Daoy (cell line): ENCODE results near the gene UBE2D1. TPM values are rescaled to one million over a fixed set of nuclear protein-coding genes. Genes with fewer than 3 reads are reported as not detected.
"Not testable (repeated sequence)": the region's sequence is repeated elsewhere in the genome, so short reads cannot be mapped to it uniquely, and the experiment has no call there.

Experiments used
- DNase-seq: peaks from one replicate; pipeline ENCODE4 v3.0.0-alpha.2; 2015; ENCODE audit warnings: low read depth
- total RNA-seq: library from RNA; depleted of rRNA; stranded (reverse); fragments of >200 nt; shearing (Covaris generic); gene quantifications from 2 replicates; pipeline ENCODE4 v1.2.3, GENCODE V29; 2014; rRNA removed

The UBE2D1 gene
- total RNA-seq, 1 experiment from 2014 or later: 15.5 TPM

GRCh38 chr10:58384095-58384494 is 49.3 kb downstream of the UBE2D1 start:
- DNase-seq: no peak

- no peak for DNase-seq
Observed at GRCh38 chr10:58384544-58384998, 49.8 kb downstream of the UBE2D1 start.

GRCh38 chr10:58384999-58385783 is 50.4 kb downstream of the UBE2D1 start, which contains the start of gene TFAM:
Gene TFAM, plus strand, starts transcription at chr10:58385410. Its CDS starts 138 bp downstream, at chr10:58385548.
- DNase-seq: peak; percentile 93

GRCh38 chr10:58385784-58386112 is 50.9 kb downstream of the UBE2D1 start:
- DNase-seq: peak; percentile 26

- no peak for DNase-seq
Observed at GRCh38 chr10:58389024-58389423, 54.2 kb downstream of the UBE2D1 start.

GRCh38 chr10:58393317-58393716 is 58.5 kb downstream of the UBE2D1 start:
- DNase-seq: no peak

GRCh38 chr10:58394471-58394870 is 59.7 kb downstream of the UBE2D1 start:
- no peak for DNase-seq

- DNase-seq: no peak
Observed at GRCh38 chr10:58396057-58396456, 61.3 kb downstream of the UBE2D1 start.

GRCh38 chr10:58397830-58398229 is 63.0 kb downstream of the UBE2D1 start:
- no peak for DNase-seq

GRCh38 chr10:58399410-58399809 is 64.6 kb downstream of the UBE2D1 start:
- DNase-seq: no peak

- DNase-seq: peak; percentile 11
Observed at GRCh38 chr10:58400609-58401008, 65.8 kb downstream of the UBE2D1 start.

GRCh38 chr10:58404001-58404400 is 69.2 kb downstream of the UBE2D1 start:
- no peak for DNase-seq

GRCh38 chr10:58409956-58410610 is 75.3 kb downstream of the UBE2D1 start:
- no peak for DNase-seq

GRCh38 chr10:58412502-58412961 is 77.7 kb downstream of the UBE2D1 start:
- DNase-seq: peak; percentile 75

GRCh38 chr10:58414270-58415041 is 79.7 kb downstream of the UBE2D1 start:
- DNase-seq: peak; percentile 57

GRCh38 chr10:58415757-58416156 is 81.0 kb downstream of the UBE2D1 start:
- DNase-seq: no peak

GRCh38 chr10:58417902-58418301 is 83.1 kb downstream of the UBE2D1 start:
- not testable (repeated sequence) for DNase-seq

Other genes starting within 250 kb of the UBE2D1 start
- 3.0 and 3.9 TPM in 2 replicates for gene IPMK, start 67.1 kb upstream of the UBE2D1 start, total RNA-seq
- gene CISD1, start 65.8 kb upstream of the UBE2D1 start, total RNA-seq: 32.7 and 42.6 TPM in 2 replicates
- gene TFAM, start 50.4 kb downstream of the UBE2D1 start, total RNA-seq: 53.5 and 84.8 TPM in 2 replicates
- 9.1 and 12.2 TPM in 2 replicates for gene BICC1, start 177.9 kb downstream of the UBE2D1 start, total RNA-seq